ENCODE results near the gene DFFB. TPM values are rescaled to one million over a fixed set of nuclear protein-coding genes. Genes with fewer than 3 reads are reported as not detected.

The DFFB gene
- total and polyA plus RNA-seq, 2 donors (not counting 1 experiment from before 2014, with no cell fraction given): 6.4 to 7.6 TPM

DNA sequence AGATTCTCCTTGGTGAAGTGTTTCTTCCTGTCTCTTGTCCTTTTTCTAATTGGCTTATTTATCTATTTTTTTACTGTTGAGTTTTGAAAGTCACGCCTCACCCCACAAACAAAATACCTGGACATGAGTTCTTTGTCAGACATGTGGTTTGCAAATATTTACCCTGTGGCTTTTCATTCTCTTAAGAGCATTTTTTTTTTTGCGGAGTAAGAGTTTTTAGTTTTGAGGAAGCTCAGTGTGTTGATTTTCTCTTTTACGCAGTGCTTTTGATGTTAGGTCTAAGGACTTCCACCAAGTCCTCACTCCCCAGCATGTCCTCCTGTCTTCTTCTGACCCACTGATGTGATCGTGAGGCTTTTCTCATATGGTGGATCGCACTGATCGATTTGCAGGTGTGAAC, 7.6 kb downstream of the DFFB start:
- Histone ChIP-seq H3K9ac (ENCODE audit: insufficient read depth, low read length) (no peak overlapping the region), H3K4me2 (ENCODE audit: extremely low read depth, insufficient read depth, low read length) (no peak overlapping the region), H3K9me3 (ENCODE audit: control insufficient read depth, insufficient read depth, low read depth, low read length) (no peaks in the 10 kb centered on the region), H3K79me2 (ENCODE audit: control insufficient read depth, insufficient read depth, low read length) (no peaks in the 10 kb centered on the region), H4K20me1 (ENCODE audit: control insufficient read depth, extremely low read depth, insufficient read depth, low read length) (no peaks in the 10 kb centered on the region), H3K27ac (ENCODE audit: insufficient read depth, low read length) (no peak overlapping the region), H3K4me3 (replicated peaks in 1 of 4; ENCODE audit: control extremely low read depth in 1 of 4, insufficient read depth in 1 of 4, low read depth in 3 of 4, low read length in 4 of 4) (no peak overlapping the region), H3K27me3 (ENCODE audit: control insufficient read depth, insufficient read depth, low read length) (no peaks in the 10 kb centered on the region), H3K36me3 (ENCODE audit: control insufficient read depth, insufficient read depth, low read length) (peaks cover 5% of the 10 kb centered on the region), H2AFZ (ENCODE audit: low read length) (no peak overlapping the region), H3K4me1 (ENCODE audit: control insufficient read depth, extremely low read depth, insufficient read depth, low read length) (no peaks in the 10 kb centered on the region)
- TF ChIP-seq CTCF (conservative IDR thresholded peaks at IDR 0.05 in 1 of 2, IDR thresholded peaks at IDR 0.05 in 1 of 2; ENCODE audit: low read depth in 1 of 2, low read length in 2 of 2) (no peak), EZH2 (IDR thresholded peaks at IDR 0.05; ENCODE audit: low read length, missing control alignments) (no peak)
- no peak for DNase-seq (ENCODE audit: low read depth in 2 of 2)

DNA sequence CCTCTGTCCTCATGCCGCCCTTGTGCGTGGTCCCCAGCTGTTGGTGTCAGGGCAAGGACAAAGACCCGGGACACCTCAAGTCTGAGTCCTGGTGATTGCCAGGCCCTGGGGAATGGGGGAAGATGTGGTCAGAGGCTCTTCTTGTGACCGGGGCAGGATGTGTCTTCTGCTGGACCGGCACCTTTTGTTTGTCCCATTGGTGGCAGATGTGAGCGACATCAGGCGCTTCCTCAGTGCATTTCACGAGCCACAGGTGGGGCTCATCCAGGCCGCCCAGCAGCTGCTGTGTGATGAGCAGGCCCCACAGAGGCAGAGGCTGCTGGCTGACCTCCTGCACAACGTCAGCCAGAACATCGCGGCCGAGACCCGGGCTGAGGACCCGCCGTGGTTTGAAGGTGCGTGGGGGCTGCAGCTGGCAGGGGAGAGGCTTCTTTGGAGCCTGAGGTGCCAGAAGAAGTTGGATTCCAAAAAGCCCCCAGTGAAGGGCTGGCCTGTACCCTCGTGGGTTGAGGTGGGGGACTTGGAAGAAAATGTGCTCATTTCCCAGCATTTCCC, 8.4 kb downstream of the DFFB start:
- no peak for DNase-seq (ENCODE audit: low read depth in 2 of 2)
- H3K79me2 ChIP-seq (ENCODE audit: control insufficient read depth, insufficient read depth, low read length): no peaks in the 10 kb centered on the region
- H4K20me1 ChIP-seq (ENCODE audit: control insufficient read depth, extremely low read depth, insufficient read depth, low read length): no peaks in the 10 kb centered on the region
- no peak overlapping the region for H2AFZ ChIP-seq (ENCODE audit: low read length)
- H3K4me2 ChIP-seq (ENCODE audit: extremely low read depth, insufficient read depth, low read length): no peak overlapping the region
- H3K36me3 ChIP-seq (ENCODE audit: control insufficient read depth, insufficient read depth, low read length): peaks cover 5% of the 10 kb centered on the region
- no peaks in the 10 kb centered on the region for H3K27me3 ChIP-seq (ENCODE audit: control insufficient read depth, insufficient read depth, low read length)
- no peak overlapping the region for H3K9ac ChIP-seq (ENCODE audit: insufficient read depth, low read length)
- no peak overlapping the region for H3K4me3 ChIP-seq (replicated peaks in 1 of 4; ENCODE audit: control extremely low read depth in 1 of 4, insufficient read depth in 1 of 4, low read depth in 3 of 4, low read length in 4 of 4)
- H3K27ac ChIP-seq (ENCODE audit: insufficient read depth, low read length): no peak overlapping the region
- TF ChIP-seq CTCF (conservative IDR thresholded peaks at IDR 0.05 in 1 of 2, IDR thresholded peaks at IDR 0.05 in 1 of 2; ENCODE audit: low read depth in 1 of 2, low read length in 2 of 2) (no peak), EZH2 (IDR thresholded peaks at IDR 0.05; ENCODE audit: low read length, missing control alignments) (no peak)
- H3K9me3 ChIP-seq (ENCODE audit: control insufficient read depth, insufficient read depth, low read depth, low read length): no peaks in the 10 kb centered on the region
- H3K4me1 ChIP-seq (ENCODE audit: control insufficient read depth, extremely low read depth, insufficient read depth, low read length): no peaks in the 10 kb centered on the region

DNA sequence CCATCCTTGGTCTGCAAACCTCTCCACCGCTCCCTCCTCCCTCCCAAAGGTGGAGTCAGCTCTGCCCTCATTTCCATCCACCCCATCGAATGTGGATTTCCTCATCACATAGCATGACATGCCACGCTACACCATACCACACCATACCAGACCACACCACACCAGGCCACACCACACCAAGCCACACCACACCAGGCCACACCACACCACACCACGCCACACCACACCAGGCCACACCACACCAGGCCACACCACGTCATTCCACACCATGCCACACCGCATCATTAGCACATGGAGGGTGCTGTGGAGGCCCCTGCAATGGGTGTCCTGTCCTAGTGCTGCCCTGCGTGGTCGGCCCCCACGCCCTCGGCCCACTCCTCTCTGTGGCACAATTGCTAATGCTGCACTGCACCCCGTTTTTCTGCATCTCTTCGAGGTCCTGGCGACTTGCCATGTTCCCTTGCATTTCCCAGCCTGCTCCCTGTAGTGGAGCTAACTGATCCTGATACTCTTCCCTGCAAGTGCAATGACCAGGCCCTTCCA, 11.3 kb downstream of the DFFB start:
- no peak overlapping the region for H3K9ac ChIP-seq (ENCODE audit: insufficient read depth, low read length)
- H4K20me1 ChIP-seq (ENCODE audit: control insufficient read depth, extremely low read depth, insufficient read depth, low read length): no peaks in the 10 kb centered on the region
- H3K79me2 ChIP-seq (ENCODE audit: control insufficient read depth, insufficient read depth, low read length): no peaks in the 10 kb centered on the region
- DNase-seq (ENCODE audit: low read depth in 2 of 2): no peak
- no peaks in the 10 kb centered on the region for H3K27me3 ChIP-seq (ENCODE audit: control insufficient read depth, insufficient read depth, low read length)
- no peak overlapping the region for H3K4me2 ChIP-seq (ENCODE audit: extremely low read depth, insufficient read depth, low read length)
- H3K9me3 ChIP-seq (ENCODE audit: control insufficient read depth, insufficient read depth, low read depth, low read length): no peaks in the 10 kb centered on the region
- H3K4me1 ChIP-seq (ENCODE audit: control insufficient read depth, extremely low read depth, insufficient read depth, low read length): no peaks in the 10 kb centered on the region
- no peak overlapping the region for H3K4me3 ChIP-seq (replicated peaks in 1 of 4; ENCODE audit: control extremely low read depth in 1 of 4, insufficient read depth in 1 of 4, low read depth in 3 of 4, low read length in 4 of 4)
- no peak overlapping the region for H3K27ac ChIP-seq (ENCODE audit: insufficient read depth, low read length)
- H3K36me3 ChIP-seq (ENCODE audit: control insufficient read depth, insufficient read depth, low read length): peaks cover 5% of the 10 kb centered on the region
- no peak for TF ChIP-seq EZH2 (IDR thresholded peaks at IDR 0.05; ENCODE audit: low read length, missing control alignments)
- no peak for TF ChIP-seq CTCF (conservative IDR thresholded peaks at IDR 0.05 in 1 of 2, IDR thresholded peaks at IDR 0.05 in 1 of 2; ENCODE audit: low read depth in 1 of 2, low read length in 2 of 2)
- H2AFZ ChIP-seq (ENCODE audit: low read length): no peak overlapping the region

Data from fibroblast of lung (primary cell).